ENCODE results near the gene GAB2. TPM values are rescaled to one million over a fixed set of nuclear protein-coding genes. Genes with fewer than 3 reads are reported as not detected.

Gene GAB2
- total RNA-seq, 1 donor from 2014 or later = 27.0 TPM

Other genes starting within 250 kb of the GAB2 start
- 5.8 TPM for gene KCTD21, start 229.2 kb downstream of the GAB2 start, total RNA-seq (ENCODE audit: insufficient read depth, low replicate concordance)
- gene USP35, start 228.9 kb downstream of the GAB2 start, total RNA-seq (ENCODE audit: insufficient read depth, low replicate concordance) = 33.2 TPM
- 31.8 TPM for gene NARS2, start 157.0 kb upstream of the GAB2 start, total RNA-seq (ENCODE audit: insufficient read depth, low replicate concordance)